Measurements from ENCODE around the gene CLEC3B.
"Not testable (repeated sequence)": the region's sequence is repeated elsewhere in the genome, so short reads cannot be mapped to it uniquely, and the experiment has no call there.

Gene CLEC3B

DNA sequence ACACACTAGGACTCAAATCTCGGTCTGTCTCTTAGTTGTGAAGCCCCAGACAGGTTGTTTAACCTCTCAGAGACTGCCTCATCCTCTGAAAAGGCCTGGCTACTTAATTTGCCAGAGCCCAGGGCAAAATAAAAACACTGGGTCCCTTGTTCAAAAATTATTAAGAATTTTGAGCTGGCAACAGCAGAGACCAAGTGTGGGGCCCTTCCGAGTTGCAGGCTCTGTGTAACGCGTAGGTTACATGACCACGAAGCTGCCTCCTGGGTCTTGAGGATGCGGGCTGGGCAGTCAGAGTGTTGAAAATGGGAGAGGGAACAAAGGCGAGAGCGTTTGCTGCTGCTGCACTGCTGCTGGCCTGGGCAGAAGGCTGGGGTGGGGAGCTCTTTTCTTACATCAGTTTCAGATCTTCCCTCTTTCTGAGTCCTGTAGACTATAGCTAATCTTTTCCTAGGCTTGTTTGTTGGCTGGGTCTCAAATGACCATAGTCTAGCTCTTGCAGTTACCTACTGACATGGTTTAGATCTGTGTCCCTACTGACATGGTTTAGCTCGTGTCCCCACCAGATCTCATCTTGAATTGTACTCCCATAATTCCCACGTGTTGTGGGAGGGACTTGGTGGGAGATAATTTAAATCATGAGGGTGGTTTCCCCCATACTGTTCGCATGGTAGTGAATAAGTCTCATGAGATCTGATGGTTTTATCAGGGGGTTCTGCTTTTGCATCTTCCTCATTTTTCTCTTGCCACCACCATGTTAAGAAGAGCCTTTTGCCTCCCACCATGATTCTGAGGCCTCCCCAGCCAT lies 49.9 kb downstream of the CLEC3B start:
- no peak for DNase-seq (ENCODE audit: low read depth)
- H3K4me3 ChIP-seq (ENCODE audit: low read length), result no peak overlapping the region
- TF ChIP-seq, protein P1, sequence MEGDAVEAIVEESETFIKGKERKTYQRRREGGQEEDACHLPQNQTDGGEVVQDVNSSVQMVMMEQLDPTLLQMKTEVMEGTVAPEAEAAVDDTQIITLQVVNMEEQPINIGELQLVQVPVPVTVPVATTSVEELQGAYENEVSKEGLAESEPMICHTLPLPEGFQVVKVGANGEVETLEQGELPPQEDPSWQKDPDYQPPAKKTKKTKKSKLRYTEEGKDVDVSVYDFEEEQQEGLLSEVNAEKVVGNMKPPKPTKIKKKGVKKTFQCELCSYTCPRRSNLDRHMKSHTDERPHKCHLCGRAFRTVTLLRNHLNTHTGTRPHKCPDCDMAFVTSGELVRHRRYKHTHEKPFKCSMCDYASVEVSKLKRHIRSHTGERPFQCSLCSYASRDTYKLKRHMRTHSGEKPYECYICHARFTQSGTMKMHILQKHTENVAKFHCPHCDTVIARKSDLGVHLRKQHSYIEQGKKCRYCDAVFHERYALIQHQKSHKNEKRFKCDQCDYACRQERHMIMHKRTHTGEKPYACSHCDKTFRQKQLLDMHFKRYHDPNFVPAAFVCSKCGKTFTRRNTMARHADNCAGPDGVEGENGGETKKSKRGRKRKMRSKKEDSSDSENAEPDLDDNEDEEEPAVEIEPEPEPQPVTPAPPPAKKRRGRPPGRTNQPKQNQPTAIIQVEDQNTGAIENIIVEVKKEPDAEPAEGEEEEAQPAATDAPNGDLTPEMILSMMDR (conservative IDR thresholded peaks at IDR 0.05; ENCODE audit: low read depth, low read length), result no peak

- not testable (repeated sequence) for H3K4me3 ChIP-seq (ENCODE audit: low read length); DNase-seq (ENCODE audit: low read depth)
Measured at GRCh38 chr3:45078256-45078655, 52.2 kb downstream of the CLEC3B start.

DNA sequence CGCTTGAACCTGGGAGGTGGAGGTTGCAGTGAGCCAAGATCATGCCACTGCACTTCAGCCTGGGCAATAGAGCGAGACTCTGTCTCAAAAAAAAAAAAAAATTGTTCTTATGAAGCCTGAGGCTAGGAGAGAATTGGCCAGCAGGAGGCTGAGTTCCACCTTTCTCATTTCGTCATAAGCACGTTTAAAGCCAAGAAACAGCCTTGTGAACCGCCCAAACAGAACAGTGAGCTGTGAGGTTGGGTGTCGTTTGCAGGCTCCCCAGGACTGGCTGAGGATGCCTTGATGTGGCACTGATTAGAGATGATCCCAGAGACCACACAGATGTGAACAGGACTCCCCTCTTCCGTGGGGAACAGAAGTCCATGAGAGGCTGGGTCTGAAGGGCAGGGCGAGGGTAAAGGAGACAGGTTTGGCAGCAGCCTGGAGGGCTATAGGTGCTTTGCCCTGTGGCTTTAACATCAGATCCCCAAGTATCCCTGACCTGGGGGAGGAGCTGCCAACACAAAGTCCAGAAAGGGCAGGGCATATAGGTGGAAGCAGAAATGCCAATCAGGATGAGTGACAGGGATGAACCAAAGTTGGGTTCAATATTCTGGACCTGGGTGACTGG lies 52.9 kb downstream of the CLEC3B start:
- TF ChIP-seq, protein P1 (conservative IDR thresholded peaks at IDR 0.05; ENCODE audit: low read depth, low read length), result peak; percentile 37
- DNase-seq (ENCODE audit: low read depth), result no peak
- no peak overlapping the region for H3K4me3 ChIP-seq (ENCODE audit: low read length)

GRCh38 chr3:45079715-45080114 lies 53.6 kb downstream of the CLEC3B start:
- no peak for DNase-seq (ENCODE audit: low read depth)
- H3K4me3 ChIP-seq (ENCODE audit: low read length), result no peak overlapping the region
- TF ChIP-seq, protein P1 (conservative IDR thresholded peaks at IDR 0.05; ENCODE audit: low read depth, low read length), result no peak

GRCh38 chr3:45080824-45081223 lies 54.7 kb downstream of the CLEC3B start:
- TF ChIP-seq, protein P1 (conservative IDR thresholded peaks at IDR 0.05; ENCODE audit: low read depth, low read length), result no peak
- DNase-seq (ENCODE audit: low read depth), result no peak
- no peak overlapping the region for H3K4me3 ChIP-seq (ENCODE audit: low read length)

DNA sequence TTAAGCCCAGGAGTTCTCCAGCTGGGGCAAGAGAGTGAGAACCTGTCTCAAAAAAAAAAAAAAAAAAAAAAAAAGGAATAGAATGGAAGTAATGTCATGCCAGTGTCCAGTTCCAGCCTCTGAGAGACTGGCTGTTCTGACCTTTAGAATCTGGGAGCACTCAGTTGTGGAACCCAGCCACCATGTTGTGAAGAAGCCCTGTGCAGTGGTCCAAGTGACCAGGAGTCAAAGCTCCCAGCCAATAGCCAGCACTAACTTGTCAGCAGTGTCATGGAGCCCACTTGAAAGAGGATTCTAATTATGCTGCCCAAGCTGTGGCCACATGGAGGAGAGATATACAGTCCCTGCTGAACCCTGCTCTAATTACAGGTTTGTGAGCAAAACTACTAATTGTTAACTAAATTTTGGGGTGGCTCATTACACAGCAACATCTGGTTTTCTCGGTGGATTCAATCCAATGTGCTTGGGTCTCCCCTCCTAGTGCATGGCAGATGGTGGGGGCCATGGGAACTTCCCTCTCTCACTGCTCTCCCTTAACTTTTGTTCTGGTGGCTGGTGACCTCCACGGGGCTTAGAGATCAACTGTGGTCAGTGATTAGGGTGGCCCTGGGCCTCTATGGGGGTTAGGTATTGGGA lies 55.5 kb downstream of the CLEC3B start:
- no peak overlapping the region for H3K4me3 ChIP-seq (ENCODE audit: low read length)
- no peak for DNase-seq (ENCODE audit: low read depth)
- TF ChIP-seq, protein P1 (conservative IDR thresholded peaks at IDR 0.05; ENCODE audit: low read depth, low read length), result no peak

- TF ChIP-seq, protein P1 (conservative IDR thresholded peaks at IDR 0.05; ENCODE audit: low read depth, low read length), result no peak
- DNase-seq (ENCODE audit: low read depth), result no peak
- no peak overlapping the region for H3K4me3 ChIP-seq (ENCODE audit: low read length)
Measured at GRCh38 chr3:45082142-45082538, 56.0 kb downstream of the CLEC3B start.

Data from retinal pigment epithelial cell (primary cell).